ENCODE data around the gene KIRREL3. TPM values are rescaled to one million over a fixed set of nuclear protein-coding genes. Genes with fewer than 3 reads are reported as not detected.

Gene KIRREL3
- not detected for total RNA-seq
- not detected for polyA plus RNA-seq

GRCh38 chr11:127000291-127000968 lies at the start of gene KIRREL3:
Gene KIRREL3, minus strand, starts transcription at chr11:127000770.
- no peaks in the 10 kb centered on the region for H3K9me3 Mint-ChIP-seq
- ATAC-seq (ENCODE audit: low read depth in 2 of 2) (no peak), DNase-seq (no peak)
- H3K4me3 ChIP-seq (ENCODE audit: low read depth, low read length) = no peak within 1 kb of the TSS
- no peaks in the 10 kb centered on the region for H3K4me1 ChIP-seq (ENCODE audit: control insufficient read depth, insufficient read depth, low read length, poor library complexity, severe bottlenecking)
- no peaks in the 10 kb centered on the region for H3K36me3 ChIP-seq (ENCODE audit: control insufficient read depth, insufficient read depth, low read length)
- no peaks in the 10 kb centered on the region for H3K9me3 ChIP-seq (ENCODE audit: control insufficient read depth in 2 of 2, low read length in 2 of 2)
- no peak within 1 kb of the TSS for H3K4me3 Mint-ChIP-seq
- H3K27me3 ChIP-seq (ENCODE audit: control insufficient read depth, insufficient read depth, low read length) = peaks cover 41% of the 10 kb centered on the region
- H3K27me3 Mint-ChIP-seq = peaks cover 46% of the 10 kb centered on the region
- no peaks in the 10 kb centered on the region for H3K36me3 Mint-ChIP-seq
- H3K27ac Mint-ChIP-seq = no peak within 1 kb of the TSS
- H3K4me1 Mint-ChIP-seq = peaks cover 0 to 5% (median 3%) of the 10 kb centered on the region in 4 donors
- H3K27ac ChIP-seq (ENCODE audit: insufficient read depth, low read length, poor library complexity, severe bottlenecking) = no peak within 1 kb of the TSS

GRCh38 chr11:127050186-127050585 lies 49.6 kb upstream of the KIRREL3 start:
- H3K27ac ChIP-seq (ENCODE audit: insufficient read depth, low read length, poor library complexity, severe bottlenecking) = no peak overlapping the region
- H3K36me3 ChIP-seq (ENCODE audit: control insufficient read depth, insufficient read depth, low read length) = no peaks in the 10 kb centered on the region
- DNase-seq = no peak
- Mint-ChIP-seq H3K4me3 (no peak overlapping the region), H3K27me3 (no peaks in the 10 kb centered on the region), H3K36me3 (no peaks in the 10 kb centered on the region), H3K27ac (no peak overlapping the region), H3K4me1 (no peaks in the 10 kb centered on the region), H3K9me3 (no peaks in the 10 kb centered on the region)
- H3K4me1 ChIP-seq (ENCODE audit: control insufficient read depth, insufficient read depth, low read length, poor library complexity, severe bottlenecking) = no peaks in the 10 kb centered on the region
- ATAC-seq (ENCODE audit: low read depth in 2 of 2) = no peak
- no peaks in the 10 kb centered on the region for H3K9me3 ChIP-seq (ENCODE audit: control insufficient read depth in 2 of 2, low read length in 2 of 2)
- H3K4me3 ChIP-seq (ENCODE audit: low read depth, low read length) = no peak overlapping the region
- H3K27me3 ChIP-seq (ENCODE audit: control insufficient read depth, insufficient read depth, low read length) = no peaks in the 10 kb centered on the region

- no peak for ATAC-seq (ENCODE audit: low read depth in 2 of 2)
- H3K27ac Mint-ChIP-seq = no peak overlapping the region
- no peak overlapping the region for H3K4me3 ChIP-seq (ENCODE audit: low read depth, low read length)
- H3K27me3 ChIP-seq (ENCODE audit: control insufficient read depth, insufficient read depth, low read length) = no peaks in the 10 kb centered on the region
- no peaks in the 10 kb centered on the region for H3K9me3 Mint-ChIP-seq
- H3K27me3 Mint-ChIP-seq = no peaks in the 10 kb centered on the region
- no peak overlapping the region for H3K27ac ChIP-seq (ENCODE audit: insufficient read depth, low read length, poor library complexity, severe bottlenecking)
- no peaks in the 10 kb centered on the region for H3K9me3 ChIP-seq (ENCODE audit: control insufficient read depth in 2 of 2, low read length in 2 of 2)
- H3K36me3 ChIP-seq (ENCODE audit: control insufficient read depth, insufficient read depth, low read length) = no peaks in the 10 kb centered on the region
- no peak overlapping the region for H3K4me3 Mint-ChIP-seq
- H3K4me1 Mint-ChIP-seq = no peaks in the 10 kb centered on the region
- H3K36me3 Mint-ChIP-seq = no peaks in the 10 kb centered on the region
- DNase-seq = no peak
- no peaks in the 10 kb centered on the region for H3K4me1 ChIP-seq (ENCODE audit: control insufficient read depth, insufficient read depth, low read length, poor library complexity, severe bottlenecking)
These were observed 48.9 kb upstream of the KIRREL3 start for GRCh38 chr11:127049486-127049885.

- no peak for ATAC-seq (ENCODE audit: low read depth in 2 of 2)
- no peaks in the 10 kb centered on the region for H3K4me1 ChIP-seq (ENCODE audit: control insufficient read depth, insufficient read depth, low read length, poor library complexity, severe bottlenecking)
- Mint-ChIP-seq H3K36me3 (no peaks in the 10 kb centered on the region), H3K27me3 (no peaks in the 10 kb centered on the region), H3K4me1 (no peaks in the 10 kb centered on the region), H3K9me3 (peaks cover 0 to 2% (median 0%) of the 10 kb centered on the region in 7 donors), H3K27ac (no peak overlapping the region), H3K4me3 (no peak overlapping the region)
- no peak for DNase-seq
- H3K27me3 ChIP-seq (ENCODE audit: control insufficient read depth, insufficient read depth, low read length) = no peaks in the 10 kb centered on the region
- no peaks in the 10 kb centered on the region for H3K9me3 ChIP-seq (ENCODE audit: control insufficient read depth in 2 of 2, low read length in 2 of 2)
- H3K4me3 ChIP-seq (ENCODE audit: low read depth, low read length) = no peak overlapping the region
- no peak overlapping the region for H3K27ac ChIP-seq (ENCODE audit: insufficient read depth, low read length, poor library complexity, severe bottlenecking)
- H3K36me3 ChIP-seq (ENCODE audit: control insufficient read depth, insufficient read depth, low read length) = no peaks in the 10 kb centered on the region
These were observed 44.0 kb upstream of the KIRREL3 start for GRCh38 chr11:127044535-127044934.

GRCh38 chr11:127042445-127042844 lies 41.9 kb upstream of the KIRREL3 start:
- no peaks in the 10 kb centered on the region for H3K27me3 ChIP-seq (ENCODE audit: control insufficient read depth, insufficient read depth, low read length)
- no peaks in the 10 kb centered on the region for H3K36me3 ChIP-seq (ENCODE audit: control insufficient read depth, insufficient read depth, low read length)
- H3K9me3 ChIP-seq (ENCODE audit: control insufficient read depth in 2 of 2, low read length in 2 of 2) = no peaks in the 10 kb centered on the region
- no peaks in the 10 kb centered on the region for H3K4me1 Mint-ChIP-seq
- no peaks in the 10 kb centered on the region for H3K36me3 Mint-ChIP-seq
- H3K27ac Mint-ChIP-seq = no peak overlapping the region
- DNase-seq = no peak
- no peaks in the 10 kb centered on the region for H3K4me1 ChIP-seq (ENCODE audit: control insufficient read depth, insufficient read depth, low read length, poor library complexity, severe bottlenecking)
- ATAC-seq (ENCODE audit: low read depth in 2 of 2) = no peak
- H3K4me3 Mint-ChIP-seq = no peak overlapping the region
- peaks cover 0 to 4% (median 0%) of the 10 kb centered on the region in 7 donors for H3K9me3 Mint-ChIP-seq
- no peak overlapping the region for H3K27ac ChIP-seq (ENCODE audit: insufficient read depth, low read length, poor library complexity, severe bottlenecking)
- H3K4me3 ChIP-seq (ENCODE audit: low read depth, low read length) = no peak overlapping the region
- no peaks in the 10 kb centered on the region for H3K27me3 Mint-ChIP-seq

- no peak for DNase-seq
- no peak for ATAC-seq (ENCODE audit: low read depth in 2 of 2)
- H3K4me1 Mint-ChIP-seq = no peaks in the 10 kb centered on the region
These were observed 39.0 kb upstream of the KIRREL3 start for GRCh38 chr11:127039591-127039990.

GRCh38 chr11:127037596-127037995 lies 37.0 kb upstream of the KIRREL3 start:
- DNase-seq (no peak), ATAC-seq (ENCODE audit: low read depth in 2 of 2) (no peak)
- Mint-ChIP-seq H3K27me3 (peaks cover 5% of the 10 kb centered on the region), H3K9me3 (peaks cover 0 to 3% (median 0%) of the 10 kb centered on the region in 7 donors), H3K27ac (no peak overlapping the region), H3K4me3 (no peak overlapping the region), H3K4me1 (no peaks in the 10 kb centered on the region), H3K36me3 (no peaks in the 10 kb centered on the region)
- Histone ChIP-seq H3K27ac (ENCODE audit: insufficient read depth, low read length, poor library complexity, severe bottlenecking) (no peak overlapping the region), H3K4me3 (ENCODE audit: low read depth, low read length) (no peak overlapping the region), H3K9me3 (ENCODE audit: control insufficient read depth in 2 of 2, low read length in 2 of 2) (no peaks in the 10 kb centered on the region), H3K4me1 (ENCODE audit: control insufficient read depth, insufficient read depth, low read length, poor library complexity, severe bottlenecking) (no peaks in the 10 kb centered on the region), H3K27me3 (ENCODE audit: control insufficient read depth, insufficient read depth, low read length) (no peaks in the 10 kb centered on the region), H3K36me3 (ENCODE audit: control insufficient read depth, insufficient read depth, low read length) (no peaks in the 10 kb centered on the region)

More at GRCh38 chr11:127039591-127039990, 39.0 kb upstream of the KIRREL3 start:
- H3K36me3 ChIP-seq (ENCODE audit: control insufficient read depth, insufficient read depth, low read length) = no peaks in the 10 kb centered on the region
- no peak overlapping the region for H3K4me3 ChIP-seq (ENCODE audit: low read depth, low read length)
- no peaks in the 10 kb centered on the region for H3K36me3 Mint-ChIP-seq
- no peak overlapping the region for H3K27ac ChIP-seq (ENCODE audit: insufficient read depth, low read length, poor library complexity, severe bottlenecking)
- H3K27me3 Mint-ChIP-seq = peaks cover 3% of the 10 kb centered on the region
- peaks cover 0 to 5% (median 0%) of the 10 kb centered on the region in 7 donors for H3K9me3 Mint-ChIP-seq
- H3K4me1 ChIP-seq (ENCODE audit: control insufficient read depth, insufficient read depth, low read length, poor library complexity, severe bottlenecking) = no peaks in the 10 kb centered on the region
- H3K9me3 ChIP-seq (ENCODE audit: control insufficient read depth in 2 of 2, low read length in 2 of 2) = no peaks in the 10 kb centered on the region
- no peak overlapping the region for H3K27ac Mint-ChIP-seq
- no peak overlapping the region for H3K4me3 Mint-ChIP-seq
- no peaks in the 10 kb centered on the region for H3K27me3 ChIP-seq (ENCODE audit: control insufficient read depth, insufficient read depth, low read length)

- Histone ChIP-seq H3K36me3 (ENCODE audit: control insufficient read depth, insufficient read depth, low read length) (no peaks in the 10 kb centered on the region), H3K4me1 (ENCODE audit: control insufficient read depth, insufficient read depth, low read length, poor library complexity, severe bottlenecking) (no peaks in the 10 kb centered on the region), H3K9me3 (ENCODE audit: control insufficient read depth in 2 of 2, low read length in 2 of 2) (no peaks in the 10 kb centered on the region), H3K4me3 (ENCODE audit: low read depth, low read length) (no peak overlapping the region), H3K27ac (ENCODE audit: insufficient read depth, low read length, poor library complexity, severe bottlenecking) (no peak overlapping the region), H3K27me3 (ENCODE audit: control insufficient read depth, insufficient read depth, low read length) (no peaks in the 10 kb centered on the region)
- peaks cover 0 to 3% (median 0%) of the 10 kb centered on the region in 7 donors for H3K9me3 Mint-ChIP-seq
- H3K36me3 Mint-ChIP-seq = no peaks in the 10 kb centered on the region
- DNase-seq (no peak), ATAC-seq (ENCODE audit: low read depth in 2 of 2) (no peak)
- H3K4me3 Mint-ChIP-seq = no peak overlapping the region
- H3K4me1 Mint-ChIP-seq = no peaks in the 10 kb centered on the region
- peaks cover 5% of the 10 kb centered on the region for H3K27me3 Mint-ChIP-seq
- H3K27ac Mint-ChIP-seq = no peak overlapping the region
These were observed 36.4 kb upstream of the KIRREL3 start for GRCh38 chr11:127037001-127037400.
